Osteoblast (primary cell): ENCODE results near the gene MYCN. TPM values are rescaled to one million over a fixed set of nuclear protein-coding genes. Genes with fewer than 3 reads are reported as not detected.

Experiments
- DNase-seq: peaks from one replicate; pipeline ENCODE4 v3.0.0; 2011; ENCODE audit warnings: low spot score, mixed read lengths; ENCODE audit not compliant: insufficient read length; ENCODE audit errors: missing footprints
- H2AFZ ChIP-seq: 2 replicates; pipeline ENCODE4 v1.6.0; 2011; ENCODE audit warnings: mild to moderate bottlenecking, low read length
- H3K27ac ChIP-seq: 2 replicates; pipeline ENCODE4 v1.5.1; 2011; ENCODE audit warnings: mild to moderate bottlenecking, low read depth, low read length, moderate library complexity
- H3K27me3 ChIP-seq: 2 replicates; pipeline ENCODE4 v1.6.0; 2012; ENCODE audit warnings: mild to moderate bottlenecking, control low read depth, inconsistent platforms, low read length, moderate library complexity; ENCODE audit not compliant: insufficient read depth
- H3K36me3 ChIP-seq: 2 replicates; pipeline ENCODE4 v1.5.1; 2011; ENCODE audit warnings: mild to moderate bottlenecking, low read length, control low read depth, moderate library complexity; ENCODE audit not compliant: insufficient read depth
- H3K4me1 ChIP-seq: 2 replicates; pipeline ENCODE4 v1.5.1; 2011; ENCODE audit warnings: mild to moderate bottlenecking, low read length, control low read depth, moderate library complexity; ENCODE audit not compliant: insufficient read depth
- H3K4me2 ChIP-seq: 2 replicates; pipeline ENCODE4 v1.6.0; 2011; ENCODE audit warnings: mild to moderate bottlenecking, low read length; ENCODE audit not compliant: insufficient read depth
- H3K4me3 ChIP-seq: fragments of 200-600 bp; sonication (generic); 3 replicates; pipeline ENCODE4 v1.5.1; 2012; ENCODE audit warnings: mild to moderate bottlenecking, low read length, inconsistent platforms; ENCODE audit not compliant: insufficient read depth
- H3K79me2 ChIP-seq: 2 replicates; pipeline ENCODE4 v1.6.0; 2012; ENCODE audit warnings: mild to moderate bottlenecking, low read length, control low read depth, inconsistent platforms; ENCODE audit not compliant: insufficient read depth
- H3K9me3 ChIP-seq: 2 replicates; pipeline ENCODE4 v1.5.1; 2011; ENCODE audit warnings: low read depth, low read length, control low read depth
- H4K20me1 ChIP-seq: 2 replicates; pipeline ENCODE4 v1.6.0; 2012; ENCODE audit warnings: mild to moderate bottlenecking, low read length, control low read depth; ENCODE audit not compliant: insufficient read depth
- total RNA-seq: library from RNA; depleted of rRNA; stranded (reverse); fragments of >200 nt; gene quantifications from 2 replicates; pipeline ENCODE4 v1.2.3, GENCODE V29; 2012
- TF ChIP-seq, protein P1 (sequence below): IDR thresholded peaks from 2 replicates; pipeline ENCODE4 v1.5.1; 2011; ENCODE audit warnings: mild to moderate bottlenecking, low read depth, low read length, moderate library complexity; ENCODE audit errors: extremely low read depth

The MYCN gene
- total RNA-seq, 1 donor, result not detected

- Histone ChIP-seq H3K27ac (no peak overlapping the region), H3K27me3 (no peaks in the 10 kb centered on the region), H3K9me3 (no peaks in the 10 kb centered on the region), H3K79me2 (no peaks in the 10 kb centered on the region), H3K4me3 (no peak overlapping the region), H2AFZ (no peak overlapping the region), H4K20me1 (no peaks in the 10 kb centered on the region), H3K36me3 (no peaks in the 10 kb centered on the region), H3K4me1 (no peaks in the 10 kb centered on the region), H3K4me2 (no peak overlapping the region)
- TF ChIP-seq, protein P1, sequence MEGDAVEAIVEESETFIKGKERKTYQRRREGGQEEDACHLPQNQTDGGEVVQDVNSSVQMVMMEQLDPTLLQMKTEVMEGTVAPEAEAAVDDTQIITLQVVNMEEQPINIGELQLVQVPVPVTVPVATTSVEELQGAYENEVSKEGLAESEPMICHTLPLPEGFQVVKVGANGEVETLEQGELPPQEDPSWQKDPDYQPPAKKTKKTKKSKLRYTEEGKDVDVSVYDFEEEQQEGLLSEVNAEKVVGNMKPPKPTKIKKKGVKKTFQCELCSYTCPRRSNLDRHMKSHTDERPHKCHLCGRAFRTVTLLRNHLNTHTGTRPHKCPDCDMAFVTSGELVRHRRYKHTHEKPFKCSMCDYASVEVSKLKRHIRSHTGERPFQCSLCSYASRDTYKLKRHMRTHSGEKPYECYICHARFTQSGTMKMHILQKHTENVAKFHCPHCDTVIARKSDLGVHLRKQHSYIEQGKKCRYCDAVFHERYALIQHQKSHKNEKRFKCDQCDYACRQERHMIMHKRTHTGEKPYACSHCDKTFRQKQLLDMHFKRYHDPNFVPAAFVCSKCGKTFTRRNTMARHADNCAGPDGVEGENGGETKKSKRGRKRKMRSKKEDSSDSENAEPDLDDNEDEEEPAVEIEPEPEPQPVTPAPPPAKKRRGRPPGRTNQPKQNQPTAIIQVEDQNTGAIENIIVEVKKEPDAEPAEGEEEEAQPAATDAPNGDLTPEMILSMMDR, result no peak
- DNase-seq, result no peak
These were observed 35.1 kb upstream of the MYCN start for GRCh38 chr2:15905267-15905645.

DNA sequence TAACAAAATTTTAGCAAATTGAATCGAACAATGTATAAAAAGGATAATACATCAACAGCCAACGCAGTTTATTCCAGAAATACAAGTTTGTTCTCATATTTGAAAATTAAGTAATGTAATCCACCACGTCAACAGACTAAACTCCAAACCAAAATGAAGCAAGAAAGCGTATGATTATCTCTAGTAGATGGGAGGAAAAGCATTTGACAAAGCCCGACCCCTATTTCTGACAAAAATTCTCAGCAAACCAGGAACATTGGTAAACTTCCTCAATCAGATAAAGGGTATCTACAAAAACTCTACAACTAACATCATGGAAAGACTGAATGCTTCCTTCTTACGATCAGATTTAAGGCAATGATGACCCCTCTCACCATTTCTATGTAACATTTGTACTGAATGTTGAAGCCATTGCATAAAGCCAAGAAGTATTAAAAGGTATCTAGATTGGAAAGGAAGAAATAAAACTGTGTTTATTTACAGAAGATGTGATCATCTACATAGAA, 34.3 kb upstream of the MYCN start:
- H3K27me3 ChIP-seq, result no peaks in the 10 kb centered on the region
- H2AFZ ChIP-seq, result no peak overlapping the region

DNA sequence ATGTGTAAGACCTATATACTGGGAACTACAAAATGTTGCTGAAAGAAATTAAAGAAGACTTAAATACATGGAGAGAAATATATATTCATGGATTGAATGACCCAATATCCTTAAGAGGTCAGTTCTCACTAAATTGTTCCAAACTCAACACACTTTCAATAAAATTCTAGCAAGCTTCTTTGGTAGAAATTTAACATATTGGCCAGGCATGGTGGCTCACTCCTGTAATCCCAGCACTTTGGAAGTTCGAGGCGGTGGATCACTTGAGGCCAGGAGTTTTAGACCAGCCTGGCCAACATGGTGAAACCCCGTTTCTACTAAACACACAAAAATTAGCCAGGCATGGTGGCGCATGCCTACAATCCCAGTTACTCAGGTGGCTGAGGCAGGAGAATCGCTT, 33.6 kb upstream of the MYCN start:
- H4K20me1 ChIP-seq, result no peaks in the 10 kb centered on the region
- H3K4me1 ChIP-seq, result no peaks in the 10 kb centered on the region
- H2AFZ ChIP-seq, result no peak overlapping the region
- H3K27ac ChIP-seq, result no peak overlapping the region
- no peak overlapping the region for H3K4me3 ChIP-seq
- no peaks in the 10 kb centered on the region for H3K9me3 ChIP-seq
- no peak overlapping the region for H3K4me2 ChIP-seq
- no peaks in the 10 kb centered on the region for H3K27me3 ChIP-seq
- TF ChIP-seq, protein P1, result no peak
- H3K36me3 ChIP-seq, result no peaks in the 10 kb centered on the region
- DNase-seq, result no peak
- H3K79me2 ChIP-seq, result no peaks in the 10 kb centered on the region

More for the DNA sequence above, 34.3 kb upstream of the MYCN start:
- no peak for DNase-seq
- no peak overlapping the region for H3K4me2 ChIP-seq
- H3K27ac ChIP-seq, result no peak overlapping the region
- no peaks in the 10 kb centered on the region for H3K36me3 ChIP-seq
- H4K20me1 ChIP-seq, result no peaks in the 10 kb centered on the region
- no peaks in the 10 kb centered on the region for H3K79me2 ChIP-seq
- TF ChIP-seq, protein P1, result no peak
- H3K9me3 ChIP-seq, result no peaks in the 10 kb centered on the region
- no peaks in the 10 kb centered on the region for H3K4me1 ChIP-seq
- H3K4me3 ChIP-seq, result no peak overlapping the region

GRCh38 chr2:15907461-15908324, 32.7 kb upstream of the MYCN start:
- Histone ChIP-seq H3K79me2 (no peaks in the 10 kb centered on the region), H3K36me3 (no peaks in the 10 kb centered on the region), H3K27ac (no peak overlapping the region), H3K27me3 (no peaks in the 10 kb centered on the region), H3K4me1 (no peaks in the 10 kb centered on the region), H3K4me2 (no peak overlapping the region), H3K4me3 (no peak overlapping the region), H4K20me1 (no peaks in the 10 kb centered on the region), H3K9me3 (no peaks in the 10 kb centered on the region), H2AFZ (no peak overlapping the region)
- no peak for DNase-seq
- TF ChIP-seq, protein P1, result no peak
